OCI-LY3 (cell line): Measurements from ENCODE around the gene ECHS1.

Experiments
- EZH2phosphoT487 ChIP-seq: fragments of 200-600 bp; shearing (Covaris generic); IDR thresholded peaks from 2 replicates; pipeline ENCODE4 v1.6.1; 2018; ENCODE audit warnings: antibody characterized with exemption, mixed run types, low read depth
- TF ChIP-seq, protein P1 (sequence below): fragments of 200-600, 300-600 bp; sonication (generic); IDR thresholded peaks from 2 replicates; pipeline ENCODE4 v1.5.1; 2014; ENCODE audit warnings: antibody characterized with exemption, low read length, low read depth

GRCh38 chr10:133419211-133419950 lies 46.2 kb upstream of the ECHS1 start:
- TF ChIP-seq, protein P1, sequence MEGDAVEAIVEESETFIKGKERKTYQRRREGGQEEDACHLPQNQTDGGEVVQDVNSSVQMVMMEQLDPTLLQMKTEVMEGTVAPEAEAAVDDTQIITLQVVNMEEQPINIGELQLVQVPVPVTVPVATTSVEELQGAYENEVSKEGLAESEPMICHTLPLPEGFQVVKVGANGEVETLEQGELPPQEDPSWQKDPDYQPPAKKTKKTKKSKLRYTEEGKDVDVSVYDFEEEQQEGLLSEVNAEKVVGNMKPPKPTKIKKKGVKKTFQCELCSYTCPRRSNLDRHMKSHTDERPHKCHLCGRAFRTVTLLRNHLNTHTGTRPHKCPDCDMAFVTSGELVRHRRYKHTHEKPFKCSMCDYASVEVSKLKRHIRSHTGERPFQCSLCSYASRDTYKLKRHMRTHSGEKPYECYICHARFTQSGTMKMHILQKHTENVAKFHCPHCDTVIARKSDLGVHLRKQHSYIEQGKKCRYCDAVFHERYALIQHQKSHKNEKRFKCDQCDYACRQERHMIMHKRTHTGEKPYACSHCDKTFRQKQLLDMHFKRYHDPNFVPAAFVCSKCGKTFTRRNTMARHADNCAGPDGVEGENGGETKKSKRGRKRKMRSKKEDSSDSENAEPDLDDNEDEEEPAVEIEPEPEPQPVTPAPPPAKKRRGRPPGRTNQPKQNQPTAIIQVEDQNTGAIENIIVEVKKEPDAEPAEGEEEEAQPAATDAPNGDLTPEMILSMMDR = no peak
- no peak for TF ChIP-seq EZH2phosphoT487
